K562 (cell line): ENCODE results near the gene LHPP.

ENCODE experiments used
- BACH1 ChIP-seq: fragments of 200-800 bp; sonication (Bioruptor generic); IDR thresholded peaks from 2 replicates; pipeline ENCODE4 v1.6.1; 2016; ENCODE audit warnings: missing genetic modification characterization, missing compliant biosample characterization
- CTCF ChIP-seq, 3 experiments: IDR thresholded peaks in 2 of 3; conservative IDR thresholded peaks in 1 of 3; 2 replicates each; pipeline ENCODE4 v1.5.1; 2011 to 2012; ENCODE audit warnings: low read length in 3 of 3, mild to moderate bottlenecking in 3 of 3, control low read depth in 2 of 3, improper control_type of control experiment in 1 of 3, inconsistent platforms in 1 of 3, low read depth in 1 of 3, mixed read lengths in 1 of 3, moderate library complexity in 1 of 3; ENCODE audit not compliant: insufficient read depth in 2 of 3
- EP300 ChIP-seq: IDR thresholded peaks from 2 replicates; pipeline ENCODE4 v1.6.1; 2012; ENCODE audit warnings: low read length, improper control_type of control experiment

GRCh38 chr10:124524991-124525653 lies 63.5 kb downstream of the LHPP start:
- TF ChIP-seq BACH1 (no peak), EP300 (no peak), CTCF (IDR thresholded peaks at IDR 0.05 in 2 of 3, conservative IDR thresholded peaks at IDR 0.05 in 1 of 3; ENCODE audit: insufficient read depth in 2 of 3, low read depth in 1 of 3, low read length in 3 of 3) (no peak)
